Endothelial cell of umbilical vein (primary cell): ENCODE measurements around the gene NHS. TPM values are rescaled to one million over a fixed set of nuclear protein-coding genes. Genes with fewer than 3 reads are reported as not detected.

Experiments used
- BruUV-seq: library from RNA; stranded (reverse); fragments of 400-500 nt; replicated peaks from 2 replicates; lab custom pipeline; 2021; lab: Mats Ljungman, UMichigan
- CTCF ChIA-PET: fragments of 300-600, 350-600 bp; sonication (Branson Sonifier 250); formaldehyde crosslinking; loops from one replicate; lab custom pipeline; 2021; ENCODE audit warnings: antibody characterized with exemption, inconsistent platforms; lab: Charles Lee
- POLR2A ChIA-PET: fragments of 300-600, 350-600 bp; sonication (Branson Sonifier 250); formaldehyde crosslinking; loops from one replicate; lab custom pipeline; 2021; ENCODE audit warnings: antibody characterized with exemption, inconsistent platforms; lab: Charles Lee
- DNase-seq: peaks from one replicate; pipeline ENCODE4 v3.0.0-alpha.2; 2011; ENCODE audit warnings: low read depth, low spot score
- FAIRE-seq: peaks from 2 replicates; lab custom pipeline; 2011; peaks lifted over from hg19 to GRCh38; lab: Jason Lieb, UNC
- H2AFZ ChIP-seq: 2 replicates; pipeline ENCODE4 v1.6.0; 2012; ENCODE audit warnings: low read depth, low read length, control low read depth, inconsistent platforms
- H3K27ac ChIP-seq: 2 replicates; pipeline ENCODE4 v1.5.1; 2011; ENCODE audit warnings: low read depth, mild to moderate bottlenecking, control low read depth, low read length, moderate library complexity; ENCODE audit not compliant: insufficient read depth
- H3K27me3 ChIP-seq, 2 experiments: 2 replicates each; pipeline versions ENCODE4 v1.6.0 to v1.6.1; 2011; ENCODE audit warnings: low read length in 2 of 2, mixed read lengths in 1 of 2; ENCODE audit not compliant: control insufficient read depth in 2 of 2, insufficient read depth in 2 of 2
- H3K36me3 ChIP-seq, 2 experiments: 2 replicates in 1 of 2; 3 replicates in 1 of 2; pipeline ENCODE4 v1.5.1; 2011; ENCODE audit warnings: low read length in 2 of 2, mild to moderate bottlenecking in 1 of 2, moderate library complexity in 1 of 2; ENCODE audit not compliant: control insufficient read depth in 2 of 2, insufficient read depth in 2 of 2; ENCODE audit errors: extremely low read depth in 1 of 2
- H3K4me1 ChIP-seq: 3 replicates; pipeline ENCODE4 v1.5.1; 2011; ENCODE audit warnings: mild to moderate bottlenecking, low read length; ENCODE audit not compliant: control insufficient read depth, insufficient read depth; ENCODE audit errors: extremely low read depth
- H3K4me2 ChIP-seq: 2 replicates; pipeline ENCODE4 v1.6.1; 2011; ENCODE audit warnings: low read length, control low read depth, mixed read lengths; ENCODE audit not compliant: insufficient read depth
- H3K4me3 ChIP-seq, 3 experiments: fragments of 200-600 bp in 1 of 3; sonication (generic), shearing (Covaris generic) in 1 of 3; replicated peaks in 1 of 3; 2 replicates each; pipeline ENCODE4 v1.5.1; 2011 to 2016; ENCODE audit warnings: control low read depth in 3 of 3, low read length in 3 of 3, mild to moderate bottlenecking in 2 of 3, inconsistent platforms in 1 of 3, low read depth in 1 of 3, moderate library complexity in 1 of 3; ENCODE audit not compliant: insufficient read depth in 1 of 3
- H3K79me2 ChIP-seq: 2 replicates; pipeline ENCODE4 v1.6.0; 2012; ENCODE audit warnings: low read length, inconsistent platforms; ENCODE audit not compliant: control insufficient read depth, insufficient read depth
- H3K9ac ChIP-seq: replicated peaks from 2 replicates; pipeline ENCODE3; 2011; ENCODE audit warnings: low read length, control low read depth; ENCODE audit not compliant: insufficient read depth; ENCODE audit errors: extremely low read depth
- H3K9me1 ChIP-seq: replicated peaks from 3 replicates; pipeline ENCODE4 v1.6.0; 2011; ENCODE audit warnings: mild to moderate bottlenecking, low read length; ENCODE audit not compliant: control insufficient read depth, insufficient read depth; ENCODE audit errors: extremely low read depth
- H3K9me3 ChIP-seq: replicated peaks from 2 replicates; pipeline ENCODE4 v1.5.1; 2012; ENCODE audit warnings: low read length, inconsistent platforms; ENCODE audit not compliant: control insufficient read depth, insufficient read depth
- H4K20me1 ChIP-seq: replicated peaks from 2 replicates; pipeline ENCODE3; 2011; ENCODE audit warnings: mild to moderate bottlenecking, low read length; ENCODE audit not compliant: control insufficient read depth, insufficient read depth; ENCODE audit errors: extremely low read depth
- EZH2 ChIP-seq: IDR thresholded peaks from 2 replicates; pipeline ENCODE4 v1.6.1; 2012; ENCODE audit warnings: borderline replicate concordance, low read depth, mild to moderate bottlenecking, moderate library complexity, low read length, inconsistent platforms; ENCODE audit not compliant: severe bottlenecking
- FOS ChIP-seq: IDR thresholded peaks from 2 replicates; pipeline ENCODE4 v1.6.1; 2011; ENCODE audit warnings: mild to moderate bottlenecking, low read length, moderate library complexity, borderline replicate concordance; ENCODE audit not compliant: insufficient read depth
- GATA2 ChIP-seq: IDR thresholded peaks from 2 replicates; pipeline ENCODE4 v1.7.0; 2011; ENCODE audit warnings: low read depth, mild to moderate bottlenecking, moderate library complexity, mixed read lengths, low read length; ENCODE audit not compliant: insufficient read length, insufficient read depth
- JUN ChIP-seq: IDR thresholded peaks from 2 replicates; pipeline ENCODE4 v1.6.1; 2011; ENCODE audit warnings: borderline replicate concordance, low read depth; ENCODE audit not compliant: insufficient read length, insufficient read depth
- MYC ChIP-seq: IDR thresholded peaks from one replicate; pipeline ENCODE4 v1.6.1; 2011; ENCODE audit warnings: mild to moderate bottlenecking, low read depth, low read length
- POLR2A ChIP-seq: IDR thresholded peaks from 2 replicates; pipeline ENCODE4 v1.6.1; 2012; ENCODE audit warnings: low read depth, mild to moderate bottlenecking, control low read depth, low read length
- POLR2AphosphoS5 ChIP-seq: IDR thresholded peaks from 2 replicates; pipeline ENCODE4 v1.6.1; 2012; ENCODE audit warnings: low read depth, mild to moderate bottlenecking, control low read depth, low read length, moderate library complexity; ENCODE audit not compliant: insufficient read depth
- dilution Hi-C: fragments of 300-500 bp; cut with MboI; formaldehyde crosslinking; loops from one replicate; pipeline ENCODE4 v1.15.0; 2019; ENCODE audit warnings: low sequenced_read_pairs; ENCODE audit not compliant: extremely low pct_ligation_motif_present
- intact Hi-C: fragments of 100-400 bp; cut with micrococcal nuclease; formaldehyde crosslinking; loops from one replicate; pipeline ENCODE4 v1.10.0; 2022
- polyA plus RNA-seq, 4 experiments: library from polyadenylated mRNA; depleted of rRNA in 3 of 4; stranded (reverse) in 3 of 4; unstranded in 1 of 4; fragments of >200 nt; gene quantifications; 2 replicates each; pipeline versions ENCODE4 v1.2.1 to v1.2.3, GENCODE V29; 2011 to 2012; ENCODE audit warnings: missing spikeins in 1 of 4
- total RNA-seq: library from RNA; stranded (reverse); gene quantifications from 2 replicates; pipeline ENCODE4 v1.2.3, GENCODE V29; 2021
- TF ChIP-seq, protein P1 (sequence below), 2 donors: IDR thresholded peaks; 1 replicate in 1 of 2; 2 replicates in 1 of 2; pipeline ENCODE4 v1.5.1; 2011; ENCODE audit warnings: low read length in 2 of 2, mild to moderate bottlenecking in 2 of 2, moderate library complexity in 2 of 2, control low read depth in 1 of 2, inconsistent platforms in 1 of 2, low read depth in 1 of 2; ENCODE audit not compliant: insufficient read depth in 1 of 2; ENCODE audit errors: extremely low read depth in 1 of 2
- TF ChIP-seq, protein P2 (sequence below): IDR thresholded peaks from 2 replicates; pipeline ENCODE4 v1.6.1; 2011; ENCODE audit not compliant: insufficient read depth, insufficient read length

NHS gene
- total and polyA plus RNA-seq, 2 donors (not counting 3 experiments of a cell fraction or from before 2014, with no cell fraction given) = 0.07 to 0.46 TPM

DNA sequence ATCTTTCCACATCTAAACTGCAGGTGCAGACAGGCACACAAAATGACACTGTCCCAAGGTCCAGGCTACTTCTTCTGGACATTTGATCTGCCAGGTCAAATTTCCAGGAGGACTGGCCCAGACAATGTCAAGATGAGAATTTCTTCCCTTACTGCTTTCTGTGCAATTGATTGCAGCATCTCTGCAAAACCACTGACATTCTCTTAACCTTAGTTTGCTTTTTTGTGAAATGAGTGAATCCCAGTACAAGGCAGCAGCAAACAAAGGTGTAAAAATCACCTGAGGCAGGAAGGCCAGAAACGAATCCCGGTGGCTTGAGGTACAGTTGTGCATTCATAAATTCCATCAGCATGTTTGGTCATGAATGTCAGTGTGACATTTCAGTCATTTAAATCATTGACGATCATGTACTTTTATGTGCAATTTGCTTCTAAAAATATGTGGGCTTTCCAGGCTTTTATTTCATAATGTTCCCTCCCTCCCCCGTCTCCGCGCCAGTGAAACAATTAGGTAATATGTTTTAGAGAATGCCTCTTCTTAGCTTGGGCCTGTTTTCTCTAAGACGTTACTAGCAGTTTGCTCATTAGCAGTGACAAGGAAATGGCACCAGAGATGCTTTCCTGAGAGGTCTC, 39.1 kb downstream of the NHS start:
- intact Hi-C loops = no loop called here
- dilution Hi-C loops = no loop called here
- no peaks in the 10 kb centered on the region for H4K20me1 ChIP-seq
- POLR2A ChIA-PET = no interaction called here
- FAIRE-seq (peak; percentile 40), DNase-seq (no peak)
- no TSS peak for BruUV-seq
- H3K4me2 ChIP-seq = no peak overlapping the region
- no peak overlapping the region for H3K9ac ChIP-seq
- no peak overlapping the region for H2AFZ ChIP-seq
- H3K27me3 ChIP-seq = no peaks in the 10 kb centered on the region
- no peak overlapping the region for H3K4me3 ChIP-seq
- H3K4me1 ChIP-seq = no peaks in the 10 kb centered on the region
- H3K79me2 ChIP-seq = no peaks in the 10 kb centered on the region
- H3K27ac ChIP-seq = no peak overlapping the region
- TF ChIP-seq POLR2A (no peak), JUN (no peak), GATA2 (no peak)
- CTCF ChIA-PET = no interaction called here
- no peaks in the 10 kb centered on the region for H3K36me3 ChIP-seq
- H3K9me1 ChIP-seq = no peaks in the 10 kb centered on the region
- H3K9me3 ChIP-seq = no peaks in the 10 kb centered on the region

DNA sequence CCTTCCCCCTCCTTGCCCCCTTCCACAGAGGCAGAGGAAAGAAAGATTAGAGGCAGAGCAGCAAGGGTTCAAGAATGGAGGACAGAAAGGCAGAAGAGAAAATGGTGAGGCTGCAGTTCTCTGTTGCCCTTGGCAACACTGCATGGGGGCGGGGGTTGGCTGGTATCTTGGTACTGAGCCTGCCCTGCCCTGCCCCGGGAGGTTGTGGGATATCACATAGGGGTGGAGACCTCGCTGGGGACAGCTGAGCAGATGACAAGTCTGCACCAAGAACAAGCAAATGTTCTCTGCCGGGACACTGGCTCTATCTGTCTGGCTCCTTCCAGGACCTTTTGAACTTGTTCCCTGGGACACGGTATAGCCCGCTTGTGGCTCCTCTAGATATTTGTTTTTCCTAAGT, 39.8 kb downstream of the NHS start:
- H3K9ac ChIP-seq = no peak overlapping the region
- ChIA-PET CTCF (no interaction called here), POLR2A (no interaction called here)
- no peaks in the 10 kb centered on the region for H3K36me3 ChIP-seq
- H3K9me1 ChIP-seq = no peaks in the 10 kb centered on the region
- no peak overlapping the region for H2AFZ ChIP-seq
- H3K4me1 ChIP-seq = no peaks in the 10 kb centered on the region
- BruUV-seq = no TSS peak
- TF ChIP-seq POLR2A (no peak), GATA2 (no peak), EZH2 (no peak), POLR2AphosphoS5 (no peak), MYC (no peak), FOS (no peak), JUN (no peak)
- TF ChIP-seq, protein P1, sequence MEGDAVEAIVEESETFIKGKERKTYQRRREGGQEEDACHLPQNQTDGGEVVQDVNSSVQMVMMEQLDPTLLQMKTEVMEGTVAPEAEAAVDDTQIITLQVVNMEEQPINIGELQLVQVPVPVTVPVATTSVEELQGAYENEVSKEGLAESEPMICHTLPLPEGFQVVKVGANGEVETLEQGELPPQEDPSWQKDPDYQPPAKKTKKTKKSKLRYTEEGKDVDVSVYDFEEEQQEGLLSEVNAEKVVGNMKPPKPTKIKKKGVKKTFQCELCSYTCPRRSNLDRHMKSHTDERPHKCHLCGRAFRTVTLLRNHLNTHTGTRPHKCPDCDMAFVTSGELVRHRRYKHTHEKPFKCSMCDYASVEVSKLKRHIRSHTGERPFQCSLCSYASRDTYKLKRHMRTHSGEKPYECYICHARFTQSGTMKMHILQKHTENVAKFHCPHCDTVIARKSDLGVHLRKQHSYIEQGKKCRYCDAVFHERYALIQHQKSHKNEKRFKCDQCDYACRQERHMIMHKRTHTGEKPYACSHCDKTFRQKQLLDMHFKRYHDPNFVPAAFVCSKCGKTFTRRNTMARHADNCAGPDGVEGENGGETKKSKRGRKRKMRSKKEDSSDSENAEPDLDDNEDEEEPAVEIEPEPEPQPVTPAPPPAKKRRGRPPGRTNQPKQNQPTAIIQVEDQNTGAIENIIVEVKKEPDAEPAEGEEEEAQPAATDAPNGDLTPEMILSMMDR (IDR thresholded peaks at IDR 0.05; ENCODE audit: extremely low read depth in 1 of 2, insufficient read depth in 1 of 2, low read depth in 1 of 2, low read length in 2 of 2) = no peak
- TF ChIP-seq, protein P2, sequence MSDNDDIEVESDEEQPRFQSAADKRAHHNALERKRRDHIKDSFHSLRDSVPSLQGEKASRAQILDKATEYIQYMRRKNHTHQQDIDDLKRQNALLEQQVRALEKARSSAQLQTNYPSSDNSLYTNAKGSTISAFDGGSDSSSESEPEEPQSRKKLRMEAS = no peak
- H3K4me2 ChIP-seq = no peak overlapping the region
- no peaks in the 10 kb centered on the region for H4K20me1 ChIP-seq
- no peak for FAIRE-seq
- dilution Hi-C loops (no loop called here), intact Hi-C loops (no loop called here)
- H3K4me3 ChIP-seq = no peak overlapping the region
- no peak overlapping the region for H3K27ac ChIP-seq
- H3K9me3 ChIP-seq = no peaks in the 10 kb centered on the region
- H3K79me2 ChIP-seq = no peaks in the 10 kb centered on the region
- H3K27me3 ChIP-seq = no peaks in the 10 kb centered on the region
- no peak for DNase-seq
